ENCODE results near the gene SULT1E1. TPM values are rescaled to one million over a fixed set of nuclear protein-coding genes. Genes with fewer than 3 reads are reported as not detected.

The SULT1E1 gene
- polyA plus RNA-seq, 1 donor from 2014 or later: not detected

DNA sequence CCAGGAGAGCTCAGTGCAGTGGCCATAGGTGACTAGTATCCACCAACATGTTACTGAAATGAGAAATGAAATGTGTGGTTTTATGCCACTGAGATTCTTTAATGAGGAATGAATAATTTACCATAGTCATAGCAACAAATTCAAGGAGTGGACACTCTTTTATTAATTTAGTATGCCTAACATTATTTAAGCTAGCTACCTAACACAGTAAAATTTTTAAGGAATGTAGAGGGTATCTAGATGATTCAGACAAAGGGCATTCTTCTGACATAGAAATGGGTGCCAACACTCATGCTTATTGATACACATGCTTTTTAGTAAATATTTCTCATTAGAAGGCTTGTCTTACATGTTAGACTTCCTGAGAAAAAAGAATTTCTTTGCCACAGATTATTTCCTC, 66.2 kb downstream of the SULT1E1 start:
- no peaks in the 10 kb centered on the region for H3K4me1 Mint-ChIP-seq
- H3K36me3 Mint-ChIP-seq: no peaks in the 10 kb centered on the region
- no peak overlapping the region for H3K4me3 Mint-ChIP-seq
- H3K27me3 Mint-ChIP-seq: no peaks in the 10 kb centered on the region
- no peaks in the 10 kb centered on the region for H3K9me3 Mint-ChIP-seq
- no peak overlapping the region for H3K27ac Mint-ChIP-seq

Other genes with a start within 250 kb of the SULT1E1 start
- gene UGT2A2, start 220.5 kb downstream of the SULT1E1 start, polyA plus RNA-seq: not detected
- not detected for gene UGT2A1, start 206.9 kb downstream of the SULT1E1 start, polyA plus RNA-seq
- gene SULT1B1, start 99.5 kb downstream of the SULT1E1 start, polyA plus RNA-seq: 0.31 TPM
- not detected for gene CSN1S1, start 70.9 kb upstream of the SULT1E1 start, polyA plus RNA-seq
- not detected for gene CSN2, start 105.6 kb upstream of the SULT1E1 start, polyA plus RNA-seq
- not detected for gene STATH, start 135.8 kb upstream of the SULT1E1 start, polyA plus RNA-seq
- not detected for gene HTN3, start 168.3 kb upstream of the SULT1E1 start, polyA plus RNA-seq
- gene HTN1, start 190.3 kb upstream of the SULT1E1 start, polyA plus RNA-seq: not detected